T-helper 1 cell treated with Interleukin-12 subunit alpha and Interleukin-12 subunit beta and Interleukin-4 antibody, amounts not matched to agents 30 μg/mL and 1 μg/mL, for 36 hours (primary cell): ENCODE measurements around the gene CADM1.

Experiments
- H3K27ac Mint-ChIP-seq: one replicate; pipeline ENCODE4 v1.8.0; 2021; ENCODE audit warnings: mild to moderate bottlenecking, mixed read lengths
- H3K27me3 Mint-ChIP-seq: one replicate; pipeline ENCODE4 v1.8.0; 2021; ENCODE audit warnings: low read depth, mixed read lengths
- H3K36me3 Mint-ChIP-seq: one replicate; pipeline ENCODE4 v1.8.0; 2021; ENCODE audit warnings: low read depth, mixed read lengths
- H3K4me1 Mint-ChIP-seq: one replicate; pipeline ENCODE4 v1.8.0; 2021; ENCODE audit warnings: low read depth, mixed read lengths
- H3K4me3 Mint-ChIP-seq: one replicate; pipeline ENCODE4 v1.8.0; 2021; ENCODE audit warnings: mild to moderate bottlenecking, moderate library complexity, mixed read lengths
- H3K9me3 Mint-ChIP-seq: one replicate; pipeline ENCODE4 v1.8.0; 2021; ENCODE audit warnings: mixed read lengths

The CADM1 gene

GRCh38 chr11:115396533-115396932 lies 107.7 kb downstream of the CADM1 start:
- peaks cover 6% of the 10 kb centered on the region for H3K27me3 Mint-ChIP-seq
- H3K4me3 Mint-ChIP-seq: no peak overlapping the region

GRCh38 chr11:115393950-115394349 lies 110.3 kb downstream of the CADM1 start:
- Mint-ChIP-seq H3K27ac (no peak overlapping the region), H3K27me3 (peaks cover 12% of the 10 kb centered on the region), H3K36me3 (no peaks in the 10 kb centered on the region), H3K4me3 (no peak overlapping the region), H3K9me3 (no peaks in the 10 kb centered on the region), H3K4me1 (peaks cover 2% of the 10 kb centered on the region)

More at GRCh38 chr11:115396533-115396932, 107.7 kb downstream of the CADM1 start:
- Mint-ChIP-seq H3K36me3 (no peaks in the 10 kb centered on the region), H3K4me1 (no peaks in the 10 kb centered on the region), H3K27ac (no peak overlapping the region), H3K9me3 (no peaks in the 10 kb centered on the region)

GRCh38 chr11:115391598-115391997 lies 112.6 kb downstream of the CADM1 start:
- Mint-ChIP-seq H3K27me3 (peaks cover 19% of the 10 kb centered on the region), H3K27ac (no peak overlapping the region), H3K4me3 (no peak overlapping the region), H3K36me3 (no peaks in the 10 kb centered on the region), H3K9me3 (no peaks in the 10 kb centered on the region), H3K4me1 (peaks cover 2% of the 10 kb centered on the region)

GRCh38 chr11:115391160-115391559 lies 113.1 kb downstream of the CADM1 start:
- H3K27me3 Mint-ChIP-seq: peaks cover 19% of the 10 kb centered on the region
- no peaks in the 10 kb centered on the region for H3K9me3 Mint-ChIP-seq
- peaks cover 2% of the 10 kb centered on the region for H3K4me1 Mint-ChIP-seq
- H3K36me3 Mint-ChIP-seq: no peaks in the 10 kb centered on the region
- H3K27ac Mint-ChIP-seq: no peak overlapping the region
- no peak overlapping the region for H3K4me3 Mint-ChIP-seq

GRCh38 chr11:115390441-115390840 lies 113.8 kb downstream of the CADM1 start:
- peaks cover 2% of the 10 kb centered on the region for H3K4me1 Mint-ChIP-seq
- H3K36me3 Mint-ChIP-seq: no peaks in the 10 kb centered on the region
- H3K4me3 Mint-ChIP-seq: no peak overlapping the region
- peaks cover 19% of the 10 kb centered on the region for H3K27me3 Mint-ChIP-seq
- H3K27ac Mint-ChIP-seq: no peak overlapping the region
- H3K9me3 Mint-ChIP-seq: no peaks in the 10 kb centered on the region

GRCh38 chr11:115389790-115390189 lies 114.4 kb downstream of the CADM1 start:
- Mint-ChIP-seq H3K4me1 (peaks cover 2% of the 10 kb centered on the region), H3K9me3 (no peaks in the 10 kb centered on the region), H3K36me3 (no peaks in the 10 kb centered on the region), H3K4me3 (no peak overlapping the region), H3K27ac (no peak overlapping the region), H3K27me3 (peaks cover 19% of the 10 kb centered on the region)

- Mint-ChIP-seq H3K27ac (no peak overlapping the region), H3K4me1 (peaks cover under 1% of the 10 kb centered on the region), H3K9me3 (no peaks in the 10 kb centered on the region), H3K27me3 (peaks cover 9% of the 10 kb centered on the region), H3K36me3 (no peaks in the 10 kb centered on the region), H3K4me3 (no peak overlapping the region)
Measured at GRCh38 chr11:115385226-115385625, 119.0 kb downstream of the CADM1 start.

GRCh38 chr11:115384236-115384635 lies 120.0 kb downstream of the CADM1 start:
- H3K4me1 Mint-ChIP-seq: peaks cover 3% of the 10 kb centered on the region
- no peaks in the 10 kb centered on the region for H3K36me3 Mint-ChIP-seq
- H3K27me3 Mint-ChIP-seq: peaks cover 12% of the 10 kb centered on the region
- H3K4me3 Mint-ChIP-seq: no peak overlapping the region
- H3K9me3 Mint-ChIP-seq: no peaks in the 10 kb centered on the region
- no peak overlapping the region for H3K27ac Mint-ChIP-seq

- Mint-ChIP-seq H3K27ac (no peak overlapping the region), H3K27me3 (peaks cover 8% of the 10 kb centered on the region), H3K9me3 (no peaks in the 10 kb centered on the region), H3K4me1 (peaks cover 3% of the 10 kb centered on the region), H3K36me3 (no peaks in the 10 kb centered on the region), H3K4me3 (no peak overlapping the region)
Measured at GRCh38 chr11:115383431-115383830, 120.8 kb downstream of the CADM1 start.

- H3K4me1 Mint-ChIP-seq: peaks cover 3% of the 10 kb centered on the region
- H3K36me3 Mint-ChIP-seq: no peaks in the 10 kb centered on the region
- H3K9me3 Mint-ChIP-seq: no peaks in the 10 kb centered on the region
- no peak overlapping the region for H3K4me3 Mint-ChIP-seq
- H3K27ac Mint-ChIP-seq: no peak overlapping the region
- H3K27me3 Mint-ChIP-seq: peaks cover 4% of the 10 kb centered on the region
Measured at GRCh38 chr11:115379528-115379927, 124.7 kb downstream of the CADM1 start.

GRCh38 chr11:115378557-115378956 lies 125.7 kb downstream of the CADM1 start:
- no peak overlapping the region for H3K4me3 Mint-ChIP-seq
- H3K9me3 Mint-ChIP-seq: no peaks in the 10 kb centered on the region
- no peak overlapping the region for H3K27ac Mint-ChIP-seq
- peaks cover 7% of the 10 kb centered on the region for H3K27me3 Mint-ChIP-seq
- peaks cover 3% of the 10 kb centered on the region for H3K4me1 Mint-ChIP-seq
- H3K36me3 Mint-ChIP-seq: no peaks in the 10 kb centered on the region

- Mint-ChIP-seq H3K9me3 (no peaks in the 10 kb centered on the region), H3K36me3 (no peaks in the 10 kb centered on the region), H3K27me3 (peaks cover 7% of the 10 kb centered on the region), H3K4me3 (no peak overlapping the region), H3K27ac (no peak overlapping the region), H3K4me1 (peaks cover 3% of the 10 kb centered on the region)
Measured at GRCh38 chr11:115377882-115378296, 126.3 kb downstream of the CADM1 start.

GRCh38 chr11:115368616-115369015 lies 135.6 kb downstream of the CADM1 start:
- Mint-ChIP-seq H3K4me3 (no peak overlapping the region), H3K36me3 (no peaks in the 10 kb centered on the region), H3K27ac (no peak overlapping the region), H3K9me3 (no peaks in the 10 kb centered on the region), H3K4me1 (no peaks in the 10 kb centered on the region), H3K27me3 (no peaks in the 10 kb centered on the region)

- no peak overlapping the region for H3K4me3 Mint-ChIP-seq
- H3K4me1 Mint-ChIP-seq: no peaks in the 10 kb centered on the region
- H3K36me3 Mint-ChIP-seq: no peaks in the 10 kb centered on the region
- H3K9me3 Mint-ChIP-seq: no peaks in the 10 kb centered on the region
- no peaks in the 10 kb centered on the region for H3K27me3 Mint-ChIP-seq
- H3K27ac Mint-ChIP-seq: no peak overlapping the region
Measured at GRCh38 chr11:115366826-115367225, 137.4 kb downstream of the CADM1 start.

GRCh38 chr11:115365907-115366306 lies 138.3 kb downstream of the CADM1 start:
- Mint-ChIP-seq H3K27ac (no peak overlapping the region), H3K27me3 (no peaks in the 10 kb centered on the region), H3K4me3 (no peak overlapping the region), H3K4me1 (no peaks in the 10 kb centered on the region), H3K9me3 (no peaks in the 10 kb centered on the region), H3K36me3 (no peaks in the 10 kb centered on the region)

- no peaks in the 10 kb centered on the region for H3K9me3 Mint-ChIP-seq
- no peaks in the 10 kb centered on the region for H3K27me3 Mint-ChIP-seq
- H3K36me3 Mint-ChIP-seq: no peaks in the 10 kb centered on the region
- H3K4me3 Mint-ChIP-seq: no peak overlapping the region
- no peak overlapping the region for H3K27ac Mint-ChIP-seq
- H3K4me1 Mint-ChIP-seq: no peaks in the 10 kb centered on the region
Measured at GRCh38 chr11:115364896-115365295, 139.3 kb downstream of the CADM1 start.
